Measurements from ENCODE around the gene ATP8B1. TPM values are rescaled to one million over a fixed set of nuclear protein-coding genes. Genes with fewer than 3 reads are reported as not detected.
A peak's percentile ranks its signal among the peaks of the same experiment; 100 is the strongest.

The ATP8B1 gene
- total and polyA plus RNA-seq, 2 of the 4 experiments (the other 2 are of a cell fraction), result 64.3 to 136 TPM

DNA sequence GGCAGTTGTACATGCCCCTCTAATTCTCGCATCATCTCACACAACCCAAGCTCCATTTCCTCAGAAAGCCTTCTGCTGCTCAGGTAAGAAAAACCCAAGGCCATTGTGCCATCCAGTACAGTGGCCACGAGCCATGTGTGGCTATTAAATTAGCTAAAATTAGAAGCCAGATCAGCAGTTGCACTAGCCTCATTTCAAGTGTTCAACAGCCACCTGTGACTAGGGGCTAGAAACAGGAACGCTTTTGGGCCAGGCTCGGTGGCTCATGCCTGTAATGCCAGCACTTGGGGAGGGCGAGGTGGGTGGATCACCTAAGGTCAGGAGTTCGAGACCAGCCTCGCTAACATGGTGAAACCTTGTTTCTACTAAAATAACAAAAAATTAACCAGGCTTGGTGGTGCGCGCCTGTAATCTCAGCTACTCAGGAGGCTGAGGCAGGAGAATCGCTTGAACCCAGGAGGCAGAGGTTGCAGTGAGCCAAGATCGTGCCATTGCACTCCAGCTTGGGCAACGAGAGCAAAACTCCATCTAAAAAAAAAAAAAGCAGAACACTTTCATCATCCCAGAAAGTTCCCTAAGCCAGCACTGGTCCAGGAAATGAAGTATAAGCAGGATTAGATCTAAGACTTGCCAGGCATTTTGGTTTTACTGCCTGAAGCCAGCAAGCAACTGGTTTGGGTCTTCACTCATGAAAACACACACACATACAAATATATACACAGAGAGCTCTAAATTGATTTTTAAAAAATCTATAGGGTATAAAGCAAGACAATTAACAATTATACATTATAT is 35.7 kb downstream of the ATP8B1 start:
- Histone ChIP-seq H3K18ac (ENCODE audit: low read depth, low read length) (no peak overlapping the region), H4K20me1 (ENCODE audit: insufficient read depth, low read length) (peaks cover 72% of the 10 kb centered on the region), H2AK9ac (replicated peaks; ENCODE audit: low read depth, low read length, poor library complexity) (peak overlapping the region; percentile 33), H3K9ac (ENCODE audit: low read depth, low read length) (no peak overlapping the region), H3K9me3 (ENCODE audit: control insufficient read depth, insufficient read depth, low read length) (no peaks in the 10 kb centered on the region), H3K36me3 (ENCODE audit: control insufficient read depth, insufficient read depth, low read length) (0 out of 2 replicates have a peak, but pooled peaks cover 2% of the 10 kb centered on the region), H3K23ac (ENCODE audit: low read depth, low read length) (no peak overlapping the region), H3K9me1 (ENCODE audit: insufficient read depth, low read length) (peaks cover 41% of the 10 kb centered on the region), H2BK120ac (ENCODE audit: low read depth, low read length) (no peak overlapping the region), H2BK20ac (ENCODE audit: low read depth, low read length) (no peak overlapping the region), H3K4me3 (ENCODE audit: insufficient read depth, low read depth, low read length) (no peak overlapping the region), H3K4me1 (ENCODE audit: control insufficient read depth, insufficient read depth, low read length) (peaks cover 12% of the 10 kb centered on the region), H3K27me3 (ENCODE audit: control insufficient read depth, insufficient read depth, low read length) (no peaks in the 10 kb centered on the region), H4K5ac (ENCODE audit: low read depth, low read length) (no peak overlapping the region), H2AFZ (replicated peaks; ENCODE audit: low read length, poor library complexity) (no peak overlapping the region), H3K27ac (ENCODE audit: insufficient read depth, low read length) (no peak overlapping the region), H3K14ac (replicated peaks; ENCODE audit: low read depth, low read length) (no peak overlapping the region), H2BK15ac (ENCODE audit: low read depth, low read length) (no peak overlapping the region), H2BK5ac (ENCODE audit: low read depth, low read length, poor library complexity, severe bottlenecking) (no peak overlapping the region), H3K56ac (ENCODE audit: extremely low read depth, insufficient read depth, low read length) (no peak overlapping the region), H2AK5ac (ENCODE audit: low read depth, low read length) (peak overlapping the region; percentile 13; the same call in 1 of the 2 replicates), H4K8ac (ENCODE audit: low read depth in 2 of 2, low read length in 2 of 2) (no peak overlapping the region), H3K4ac (ENCODE audit: low read depth, low read length) (no peak overlapping the region), H3K4me2 (ENCODE audit: low read depth, low read length) (no peak overlapping the region), H4K91ac (ENCODE audit: insufficient read depth, low read depth, low read length) (no peak overlapping the region), H3K79me1 (ENCODE audit: low read depth in 1 of 2, low read length in 2 of 2) (peaks cover 43 to 82% of the 10 kb centered on the region in 2 experiments)
- no peak for DNase-seq
- intact Hi-C loops (cut with micrococcal nuclease) (no loop called here), in situ Hi-C loops (cut with MboI; ENCODE audit: low sequenced_read_pairs) (no loop called here), dilution Hi-C loops (cut with HindIII; ENCODE audit: low sequenced_read_pairs, unreplicated experiment) (no loop called here)
- no peak for ATAC-seq (ENCODE audit: low read depth)
- WGBS, 2 experiments (ENCODE audit: extremely low coverage in 2 of 2, insufficient read length in 1 of 2), result 80% methylated on average over 1 of the region's 12 CpGs; no CpG with 5 or more reads in 1 of the 2 experiments
- ChIA-PET CTCF (no interaction called here), POLR2A (ENCODE audit: unreplicated experiment) (no interaction called here)
- no peak for TF ChIP-seq FOS (IDR thresholded peaks at IDR 0.05; ENCODE audit: low read depth, low read length)
- TF ChIP-seq RCOR1 (IDR thresholded peaks at IDR 0.05; ENCODE audit: insufficient replicate concordance, low read length), result no peak
- TF ChIP-seq CEBPB (IDR thresholded peaks at IDR 0.05; ENCODE audit: low read depth, low read length), result no peak
- TF ChIP-seq MAZ (IDR thresholded peaks at IDR 0.05; ENCODE audit: borderline replicate concordance, low read depth, low read length), result no peak
- TF ChIP-seq CHD1 (IDR thresholded peaks at IDR 0.05; ENCODE audit: low read depth, low read length), result no peak
- no peak for TF ChIP-seq SMC3 (IDR thresholded peaks at IDR 0.05; ENCODE audit: low read depth, low read length)
- no peak for TF ChIP-seq BHLHE40 (IDR thresholded peaks at IDR 0.05; ENCODE audit: low read depth, low read length)
- no peak for TF ChIP-seq NFE2L2 (IDR thresholded peaks at IDR 0.05; ENCODE audit: low read depth, low read length)
- no peak for TF ChIP-seq MAFK (IDR thresholded peaks at IDR 0.05; ENCODE audit: low read depth, low read length)
- TF ChIP-seq, protein P1, sequence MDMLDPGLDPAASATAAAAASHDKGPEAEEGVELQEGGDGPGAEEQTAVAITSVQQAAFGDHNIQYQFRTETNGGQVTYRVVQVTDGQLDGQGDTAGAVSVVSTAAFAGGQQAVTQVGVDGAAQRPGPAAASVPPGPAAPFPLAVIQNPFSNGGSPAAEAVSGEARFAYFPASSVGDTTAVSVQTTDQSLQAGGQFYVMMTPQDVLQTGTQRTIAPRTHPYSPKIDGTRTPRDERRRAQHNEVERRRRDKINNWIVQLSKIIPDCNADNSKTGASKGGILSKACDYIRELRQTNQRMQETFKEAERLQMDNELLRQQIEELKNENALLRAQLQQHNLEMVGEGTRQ (IDR thresholded peaks at IDR 0.05; ENCODE audit: low read depth, low read length), result no peak
- TF ChIP-seq, protein P2, sequence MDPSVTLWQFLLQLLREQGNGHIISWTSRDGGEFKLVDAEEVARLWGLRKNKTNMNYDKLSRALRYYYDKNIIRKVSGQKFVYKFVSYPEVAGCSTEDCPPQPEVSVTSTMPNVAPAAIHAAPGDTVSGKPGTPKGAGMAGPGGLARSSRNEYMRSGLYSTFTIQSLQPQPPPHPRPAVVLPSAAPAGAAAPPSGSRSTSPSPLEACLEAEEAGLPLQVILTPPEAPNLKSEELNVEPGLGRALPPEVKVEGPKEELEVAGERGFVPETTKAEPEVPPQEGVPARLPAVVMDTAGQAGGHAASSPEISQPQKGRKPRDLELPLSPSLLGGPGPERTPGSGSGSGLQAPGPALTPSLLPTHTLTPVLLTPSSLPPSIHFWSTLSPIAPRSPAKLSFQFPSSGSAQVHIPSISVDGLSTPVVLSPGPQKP (IDR thresholded peaks at IDR 0.05; ENCODE audit: borderline replicate concordance, low read depth, low read length), result no peak
- TF ChIP-seq POLR2A (IDR thresholded peaks at IDR 0.05; ENCODE audit: low read depth, low read length), result no peak
- no TSS peak for BruUV-seq (replicated peaks)
